ENCODE results near the gene RTP5. TPM values are rescaled to one million over a fixed set of nuclear protein-coding genes. Genes with fewer than 3 reads are reported as not detected.

Gene RTP5
- total and polyA plus RNA-seq, 11 donors = not detected

DNA sequence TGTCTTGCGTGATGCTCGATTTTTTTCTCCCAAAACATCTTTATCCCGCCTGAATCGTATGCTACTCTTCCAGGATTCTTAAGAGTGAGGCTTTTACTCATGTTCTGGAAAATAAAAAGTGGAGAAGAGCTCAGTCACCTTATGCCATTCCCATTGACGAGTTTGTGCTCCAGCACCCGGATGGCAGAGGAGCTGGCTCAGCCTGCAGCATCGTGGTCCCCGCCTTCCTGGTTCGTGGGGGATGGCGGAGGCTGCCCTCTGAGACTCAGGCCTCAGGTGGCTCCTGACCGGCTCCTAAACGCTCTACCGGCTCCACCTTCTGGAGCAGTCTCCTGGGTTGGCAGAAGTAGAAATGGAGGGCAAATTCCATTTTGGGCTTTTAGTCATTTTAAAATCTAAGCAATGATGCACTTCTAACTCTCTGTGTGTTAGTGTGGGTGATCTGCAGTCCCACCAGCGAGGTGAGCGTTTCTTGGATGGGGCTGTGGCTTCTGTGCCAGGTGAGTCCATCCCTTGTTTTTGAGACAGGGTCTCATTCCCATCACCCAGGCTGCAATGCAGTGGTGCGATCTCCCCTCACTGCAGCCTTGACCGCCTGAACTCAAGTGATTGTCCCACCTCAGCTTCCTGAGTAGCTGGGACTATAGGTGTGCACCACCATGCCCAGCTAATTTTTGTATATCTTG, 27.8 kb downstream of the RTP5 start:
- H3K4me1 ChIP-seq = peaks cover 0 to 26% (median 4%) of the 10 kb centered on the region in 12 donors
- no peak for ATAC-seq
- intact Hi-C loops (cut with DNase I) = no loop called here
- H3K9me3 ChIP-seq = no peaks in the 10 kb centered on the region
- no peak overlapping the region for H3K27ac ChIP-seq
- DNase-seq = peak in 2 of 5 donors; percentile 10 to 15
- no peaks in the 10 kb centered on the region for H3K36me3 ChIP-seq
- peaks cover 0 to 21% (median 0%) of the 10 kb centered on the region in 9 donors for H3K27me3 ChIP-seq
- H3K4me3 ChIP-seq = no peak overlapping the region
- TF ChIP-seq, protein P1, sequence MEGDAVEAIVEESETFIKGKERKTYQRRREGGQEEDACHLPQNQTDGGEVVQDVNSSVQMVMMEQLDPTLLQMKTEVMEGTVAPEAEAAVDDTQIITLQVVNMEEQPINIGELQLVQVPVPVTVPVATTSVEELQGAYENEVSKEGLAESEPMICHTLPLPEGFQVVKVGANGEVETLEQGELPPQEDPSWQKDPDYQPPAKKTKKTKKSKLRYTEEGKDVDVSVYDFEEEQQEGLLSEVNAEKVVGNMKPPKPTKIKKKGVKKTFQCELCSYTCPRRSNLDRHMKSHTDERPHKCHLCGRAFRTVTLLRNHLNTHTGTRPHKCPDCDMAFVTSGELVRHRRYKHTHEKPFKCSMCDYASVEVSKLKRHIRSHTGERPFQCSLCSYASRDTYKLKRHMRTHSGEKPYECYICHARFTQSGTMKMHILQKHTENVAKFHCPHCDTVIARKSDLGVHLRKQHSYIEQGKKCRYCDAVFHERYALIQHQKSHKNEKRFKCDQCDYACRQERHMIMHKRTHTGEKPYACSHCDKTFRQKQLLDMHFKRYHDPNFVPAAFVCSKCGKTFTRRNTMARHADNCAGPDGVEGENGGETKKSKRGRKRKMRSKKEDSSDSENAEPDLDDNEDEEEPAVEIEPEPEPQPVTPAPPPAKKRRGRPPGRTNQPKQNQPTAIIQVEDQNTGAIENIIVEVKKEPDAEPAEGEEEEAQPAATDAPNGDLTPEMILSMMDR (IDR thresholded peaks at IDR 0.05) = no peak
- no peak for TF ChIP-seq POLR2A (IDR thresholded peaks at IDR 0.05)
- WGBS, 4 donors = 85 to 90% (median 88%) methylated on average over 17 of the region's 17 CpGs

DNA sequence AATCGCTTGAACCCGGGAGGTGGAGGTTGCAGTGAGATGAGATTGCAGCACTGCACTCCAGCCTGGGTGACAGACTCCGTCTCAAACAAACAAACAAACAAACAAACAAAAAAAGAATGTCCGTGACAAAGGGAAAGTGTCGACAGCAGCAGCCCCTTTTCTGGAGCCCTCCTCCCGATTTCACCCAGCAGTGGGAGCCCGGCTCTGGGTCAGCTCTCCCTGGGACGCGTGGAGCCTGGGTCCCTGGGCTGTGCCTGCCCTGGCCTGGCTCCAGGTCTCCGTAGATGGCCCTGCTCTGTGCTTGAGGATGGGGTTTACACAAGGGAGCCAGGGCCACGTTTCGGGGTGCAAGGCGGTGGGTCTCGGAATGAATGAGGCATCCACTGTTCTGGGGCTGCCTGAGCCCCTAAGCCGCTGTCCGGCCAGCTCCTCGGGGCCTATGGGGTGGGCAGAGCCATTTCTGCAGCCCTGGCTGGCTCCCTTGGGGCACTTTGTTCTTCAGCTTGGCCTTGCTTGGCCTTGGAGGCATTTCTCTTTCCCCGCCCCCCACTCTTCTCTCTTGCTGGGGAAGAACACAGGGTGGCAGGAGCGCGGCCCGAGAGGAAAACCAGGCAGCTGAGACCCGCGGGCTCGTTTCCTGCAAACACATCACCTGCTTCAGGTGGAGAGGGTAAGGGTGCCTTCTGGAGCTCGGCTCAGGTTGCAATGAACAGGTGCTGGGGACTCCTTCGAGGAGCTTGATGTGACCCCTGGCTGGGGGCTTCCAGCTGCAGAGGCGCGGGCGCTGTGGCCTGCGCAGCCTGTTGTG, 29.1 kb downstream of the RTP5 start:
- ATAC-seq (no peak), DNase-seq (peak in 3 of 5 donors; percentile 15 to 51 (median 26))
- 84 to 90% (median 85%) methylated on average over 24 to 30 of the region's 30 CpGs for WGBS, 4 donors
- peaks cover 0 to 30% (median 0%) of the 10 kb centered on the region in 9 donors for H3K27me3 ChIP-seq
- no peaks in the 10 kb centered on the region for H3K36me3 ChIP-seq
- H3K4me3 ChIP-seq = no peak overlapping the region
- H3K4me1 ChIP-seq = peaks cover 0 to 26% (median 4%) of the 10 kb centered on the region in 12 donors
- no peak overlapping the region for H3K27ac ChIP-seq
- TF ChIP-seq, protein P1 (IDR thresholded peaks at IDR 0.05) = no peak
- no peak for TF ChIP-seq POLR2A (IDR thresholded peaks at IDR 0.05)
- intact Hi-C loops (cut with DNase I) = no loop called here
- no peaks in the 10 kb centered on the region for H3K9me3 ChIP-seq

DNA sequence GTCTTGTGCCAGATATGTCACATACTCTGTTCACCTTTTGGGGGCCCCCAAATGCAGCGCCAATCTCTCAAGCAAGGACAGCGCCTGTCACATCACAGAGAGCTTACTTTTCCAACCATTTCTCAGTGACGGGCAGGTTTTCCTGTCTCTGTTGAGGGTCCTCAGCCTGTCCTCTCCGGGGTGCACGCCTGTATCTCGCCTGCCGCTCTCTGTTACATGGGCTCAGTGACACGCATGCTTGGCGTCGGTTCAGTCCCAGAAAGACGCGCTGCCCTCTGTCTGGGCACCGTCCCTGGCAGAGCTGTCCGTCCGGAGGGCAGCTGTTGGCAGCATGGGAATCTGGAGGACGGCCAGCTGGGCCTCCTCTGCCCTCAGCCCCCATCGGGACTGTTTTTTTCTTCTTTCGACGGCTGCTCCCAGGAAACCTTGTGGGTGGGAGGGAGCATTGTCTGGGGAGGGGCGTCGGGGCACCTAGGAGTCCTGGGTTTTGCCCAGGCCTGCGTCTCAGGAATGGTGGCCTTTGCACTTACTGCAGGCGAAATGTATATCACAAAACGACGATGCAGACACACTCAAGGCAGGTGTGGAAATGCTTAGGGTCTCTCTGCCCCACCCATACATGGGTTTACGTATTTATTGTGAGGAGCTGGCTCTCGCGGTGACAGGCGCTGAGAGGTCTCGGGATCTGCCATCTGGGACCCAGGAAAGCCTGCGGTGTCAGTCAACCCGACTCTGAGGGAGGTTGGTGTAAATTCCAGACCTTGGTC, 30.9 kb downstream of the RTP5 start:
- intact Hi-C loops (cut with DNase I) = no loop called here
- Histone ChIP-seq H3K4me3 (no peak overlapping the region), H3K9me3 (no peaks in the 10 kb centered on the region), H3K36me3 (no peaks in the 10 kb centered on the region), H3K27me3 (peaks cover 0 to 30% (median 0%) of the 10 kb centered on the region in 9 donors), H3K4me1 (peaks cover 0 to 26% (median 4%) of the 10 kb centered on the region in 12 donors), H3K27ac (no peak overlapping the region)
- WGBS, 4 donors = 72 to 79% (median 74%) methylated on average over 32 of the region's 32 CpGs
- ATAC-seq = no peak
- DNase-seq = peak in 3 of 5 donors; percentile 11 to 49 (median 33)
- TF ChIP-seq POLR2A (IDR thresholded peaks at IDR 0.05) = no peak
- TF ChIP-seq, protein P1 (IDR thresholded peaks at IDR 0.05) = no peak

All from heart left ventricle (tissue), 16 donors.